Hematopoietic multipotent progenitor cell treated with erythropoietin and hydrocortisone succinate and interleukin-3 and kit ligand, for 17 days (in vitro differentiated cells): ENCODE measurements around the gene NLRC5.
"Not testable (repeated sequence)": the region's sequence is repeated elsewhere in the genome, so short reads cannot be mapped to it uniquely, and the experiment has no call there.

Experiments
- DNase-seq: peaks from one replicate; pipeline ENCODE4 v3.0.0-alpha.2; 2015; ENCODE audit warnings: low spot score

NLRC5 gene

DNA sequence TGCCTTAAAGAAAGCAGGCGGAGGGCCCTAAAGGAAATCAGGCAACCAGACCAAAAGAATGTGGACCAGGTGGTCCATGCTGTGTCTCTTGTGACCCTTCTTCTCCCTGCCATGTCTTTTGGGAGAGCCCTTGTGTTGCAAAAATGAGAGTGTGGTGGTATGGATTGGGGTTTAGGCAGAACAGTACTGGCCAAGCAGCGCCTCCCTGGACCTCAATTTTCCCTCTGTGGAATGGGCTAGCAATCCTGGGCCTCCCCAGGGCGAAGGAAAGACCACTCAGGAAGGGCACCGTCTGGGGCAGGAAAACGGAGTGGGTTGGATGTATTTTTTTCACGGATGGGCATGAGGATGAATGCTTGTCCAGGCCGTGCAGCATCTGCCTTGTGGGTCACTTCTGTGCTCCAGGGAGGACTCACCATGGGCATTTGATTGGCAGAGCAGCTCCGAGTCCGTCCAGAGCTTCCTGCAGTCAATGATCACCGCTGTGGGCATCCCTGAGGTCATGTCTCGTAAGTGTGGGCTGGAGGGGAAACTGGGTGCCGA lies 7.6 kb upstream of the NLRC5 start:
- no peak for DNase-seq

DNA sequence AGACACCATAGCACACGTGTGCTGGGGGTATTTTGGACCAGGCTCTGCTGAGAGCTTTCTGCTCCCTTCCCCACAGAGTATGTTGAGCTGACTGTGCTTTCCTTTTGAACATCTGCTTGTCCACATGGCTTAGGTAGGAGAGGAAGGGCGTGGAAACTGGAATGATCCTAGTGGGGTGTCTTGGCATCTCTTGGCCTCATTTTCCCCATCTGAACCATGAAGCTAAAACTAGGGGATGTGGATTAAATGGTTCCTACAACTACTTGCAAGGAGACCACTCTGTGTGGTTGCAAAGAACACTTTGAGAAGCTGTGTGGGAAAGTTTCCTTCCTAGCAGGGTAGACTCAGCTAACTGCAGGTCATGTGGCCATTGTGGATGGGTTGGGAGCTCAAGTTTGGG lies 6.7 kb upstream of the NLRC5 start:
- DNase-seq: no peak

DNA sequence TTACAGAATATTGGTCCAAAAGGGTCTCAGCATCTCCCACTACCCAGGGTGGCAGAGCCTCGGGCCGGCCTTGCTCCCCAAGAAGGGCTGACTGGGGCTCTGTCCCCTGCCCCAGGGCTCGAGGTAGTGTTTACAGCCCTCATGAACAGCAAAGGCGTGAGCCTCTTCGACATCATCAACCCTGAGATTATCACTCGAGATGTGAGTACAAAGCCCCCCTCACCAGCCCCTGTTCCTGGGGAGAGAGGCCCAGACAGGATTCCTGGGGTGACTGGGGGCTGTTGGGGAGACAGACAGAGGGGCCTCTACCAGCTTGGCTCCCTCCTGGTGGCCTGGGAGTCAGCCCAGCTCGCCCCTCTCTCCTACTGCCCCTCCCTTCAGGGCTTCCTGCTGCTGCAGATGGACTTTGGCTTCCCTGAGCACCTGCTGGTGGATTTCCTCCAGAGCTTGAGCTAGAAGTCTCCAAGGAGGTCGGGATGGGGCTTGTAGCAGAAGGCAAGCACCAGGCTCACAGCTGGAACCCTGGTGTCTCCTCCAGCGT lies 6.1 kb upstream of the NLRC5 start:
- no peak for DNase-seq

GRCh38 chr16:56984639-56985038 lies 4.7 kb upstream of the NLRC5 start:
- no peak for DNase-seq

- no peak for DNase-seq
Measured at GRCh38 chr16:56985288-56985961, 3.9 kb upstream of the NLRC5 start.

- no peak for DNase-seq
Measured at GRCh38 chr16:56985962-56986360, 3.4 kb upstream of the NLRC5 start.

- no peak for DNase-seq
Measured at GRCh38 chr16:56986361-56986760, 3.0 kb upstream of the NLRC5 start.

DNA sequence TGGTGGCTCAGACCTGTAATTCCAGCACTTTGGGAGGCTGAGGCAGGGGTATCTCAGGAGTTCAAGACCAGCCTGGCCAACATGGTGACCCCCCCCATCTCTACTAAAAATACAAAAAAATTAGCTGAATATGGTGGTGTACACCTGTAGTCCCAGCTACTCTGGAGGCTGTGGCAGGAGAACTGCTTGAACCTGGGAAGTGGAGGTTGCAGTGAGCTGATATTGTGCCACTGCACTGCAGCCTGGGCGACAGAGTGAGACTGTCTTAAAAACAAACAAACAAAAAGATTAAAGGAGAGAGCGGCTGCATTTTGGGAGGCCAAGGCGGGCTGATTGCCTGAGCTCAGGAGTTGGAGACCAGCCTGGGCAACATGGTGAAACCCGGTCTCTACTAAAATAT lies 2.4 kb upstream of the NLRC5 start:
- DNase-seq: not testable (repeated sequence)

- no peak for DNase-seq
Measured at GRCh38 chr16:56987692-56988091, 1.7 kb upstream of the NLRC5 start.

DNA sequence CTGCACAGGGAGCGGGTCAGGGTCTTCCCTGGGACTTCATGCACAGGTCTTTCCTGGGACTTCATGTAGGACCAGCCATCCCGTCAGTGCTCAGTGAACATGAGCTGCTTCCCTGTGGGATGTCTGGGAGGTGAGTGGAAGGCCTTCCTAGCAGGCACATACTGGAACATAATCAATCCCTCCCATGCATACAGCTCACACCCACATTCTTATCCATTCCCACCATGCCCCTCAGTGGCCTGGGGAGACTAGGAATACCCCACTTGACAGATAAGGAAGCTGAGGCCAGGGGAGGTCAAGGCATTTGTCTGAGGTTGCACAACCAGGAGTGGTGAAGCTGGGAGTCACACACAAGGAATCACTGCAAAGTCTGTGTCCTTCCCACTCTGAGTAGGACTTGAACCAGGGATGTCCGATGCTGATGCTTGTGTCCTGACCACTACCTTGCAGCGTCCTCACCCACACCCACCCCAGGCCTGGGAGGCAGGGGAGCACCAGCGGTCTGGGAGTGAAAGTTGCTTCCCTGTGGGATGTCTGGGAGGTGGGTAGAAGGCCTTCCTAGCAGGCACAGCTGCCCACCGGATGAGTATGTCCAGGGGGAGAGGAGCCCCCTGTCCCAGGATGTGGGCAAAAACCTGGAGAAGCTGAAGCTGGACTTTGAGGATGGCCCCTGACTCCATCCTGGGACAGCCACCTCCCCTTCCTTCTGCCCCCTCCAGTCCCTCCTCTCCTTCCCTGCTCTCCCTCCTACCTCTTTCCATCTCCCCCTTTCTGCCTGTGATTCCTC lies 1.0 kb upstream of the NLRC5 start:
- DNase-seq: peak; percentile 14

DNA sequence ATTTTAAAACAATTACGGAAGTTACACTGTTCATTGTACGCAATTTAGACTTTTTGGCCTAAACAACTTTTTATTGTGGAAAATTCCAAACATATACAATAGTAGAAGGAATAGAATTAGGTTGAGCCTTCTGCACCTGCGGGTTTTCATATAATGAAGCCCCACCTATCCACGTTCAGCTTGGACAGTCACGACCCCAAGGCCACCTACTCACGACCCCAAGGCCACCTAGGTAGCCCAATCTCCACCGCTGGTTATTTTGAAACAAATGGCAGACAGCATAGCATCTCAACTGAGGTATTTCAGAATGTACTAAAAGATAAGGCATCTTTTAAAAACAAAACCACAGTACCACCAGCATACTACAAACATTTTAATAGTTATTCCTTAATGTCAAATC lies 631 bp downstream of the NLRC5 start:
- DNase-seq: no peak

DNA sequence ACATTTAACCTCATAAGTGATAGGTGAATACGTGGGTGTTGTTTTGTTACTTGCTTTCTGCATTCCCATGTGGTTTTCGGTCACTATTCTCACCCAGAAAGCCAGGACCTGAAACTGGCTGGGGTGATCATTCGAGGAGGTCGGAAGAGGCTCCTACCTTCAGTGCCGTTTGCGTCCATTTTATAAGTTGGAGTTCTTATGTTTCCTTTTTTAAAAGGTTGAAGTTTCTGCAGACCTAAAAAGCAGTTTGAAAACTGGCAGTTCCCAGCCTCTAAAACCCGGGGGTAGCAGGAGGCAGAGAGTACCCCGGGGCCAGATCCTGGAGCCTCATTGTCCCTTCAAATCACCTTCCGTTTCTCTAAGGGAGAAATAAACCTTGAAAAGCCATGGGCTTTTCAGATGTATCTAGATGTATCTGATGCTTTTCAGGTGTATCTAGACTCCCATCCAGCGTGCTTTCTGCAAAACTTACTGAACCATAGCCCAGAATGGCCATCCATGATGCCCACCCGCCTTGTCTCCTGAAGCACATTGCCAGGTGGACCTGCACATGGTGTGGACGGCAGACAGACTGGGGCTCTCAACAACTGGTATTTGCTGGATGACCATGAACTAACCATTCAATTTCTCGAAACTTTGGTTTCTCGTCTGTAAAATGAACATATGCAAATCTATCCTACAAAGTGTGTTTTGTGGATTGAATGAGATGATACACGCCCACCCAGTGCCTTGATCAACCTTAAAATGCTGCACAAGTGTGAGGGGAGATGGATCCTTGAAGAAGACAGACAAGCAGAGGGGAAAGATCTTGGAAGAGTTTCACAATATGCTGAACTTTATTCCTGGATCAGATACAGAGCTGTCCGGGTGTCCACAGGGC lies 1.3 kb downstream of the NLRC5 start:
- DNase-seq: no peak

- not testable (repeated sequence) for DNase-seq
Measured at GRCh38 chr16:56992431-56992830, 3.1 kb downstream of the NLRC5 start.

- no peak for DNase-seq
Measured at GRCh38 chr16:56993204-56993603, 3.8 kb downstream of the NLRC5 start.

DNA sequence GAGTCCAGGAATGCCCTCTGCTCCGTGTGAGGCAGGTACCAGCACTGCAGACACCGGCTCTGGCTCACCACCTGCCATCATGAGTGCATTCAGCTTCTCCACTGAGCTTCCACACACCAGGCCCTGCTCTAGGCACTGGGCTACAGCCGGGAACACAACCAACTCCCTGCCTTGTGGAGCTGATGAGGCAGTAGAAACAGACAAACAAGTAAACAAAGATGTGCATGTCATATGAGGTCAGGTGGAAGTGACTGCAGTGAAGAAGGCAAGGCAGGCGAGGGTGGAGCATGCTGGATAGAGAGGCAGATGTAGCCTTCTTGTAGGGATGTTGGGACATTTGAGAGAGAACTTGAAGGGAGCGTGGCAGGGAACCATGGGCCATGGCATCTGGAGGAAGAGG lies 5.0 kb downstream of the NLRC5 start:
- DNase-seq: no peak

DNA sequence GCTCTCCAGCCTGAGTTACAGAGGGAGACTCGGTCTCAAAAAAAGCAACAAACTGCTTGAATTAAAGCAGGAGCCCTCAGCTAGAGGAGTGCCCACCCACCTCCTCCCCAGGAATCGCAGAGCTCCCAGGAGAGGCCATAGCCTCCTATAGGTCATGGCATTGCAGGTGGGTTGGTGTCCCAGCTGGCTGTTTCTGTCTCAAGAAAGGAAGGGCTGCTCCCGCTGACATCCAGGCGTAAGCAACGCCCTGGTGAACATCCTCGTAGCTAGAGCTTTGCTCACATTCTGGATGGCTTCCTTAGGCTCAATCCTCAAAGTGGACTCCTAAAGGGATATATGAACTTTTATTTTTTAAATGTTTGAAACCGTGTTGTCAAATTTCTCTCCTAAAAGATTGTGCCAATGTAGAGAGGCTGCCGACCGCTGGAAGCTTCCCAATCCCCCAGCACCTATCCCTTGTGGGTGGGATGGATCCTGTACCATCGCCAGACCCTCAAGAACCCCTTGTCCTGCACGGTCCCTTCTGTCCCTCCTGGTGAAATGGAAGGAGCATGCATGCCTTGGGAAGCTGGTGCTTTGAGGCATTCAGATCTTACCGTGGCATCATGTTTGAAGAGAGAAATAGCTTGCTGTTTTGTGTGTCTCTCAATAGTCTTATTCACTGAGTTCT lies 5.9 kb downstream of the NLRC5 start:
- DNase-seq: no peak

DNA sequence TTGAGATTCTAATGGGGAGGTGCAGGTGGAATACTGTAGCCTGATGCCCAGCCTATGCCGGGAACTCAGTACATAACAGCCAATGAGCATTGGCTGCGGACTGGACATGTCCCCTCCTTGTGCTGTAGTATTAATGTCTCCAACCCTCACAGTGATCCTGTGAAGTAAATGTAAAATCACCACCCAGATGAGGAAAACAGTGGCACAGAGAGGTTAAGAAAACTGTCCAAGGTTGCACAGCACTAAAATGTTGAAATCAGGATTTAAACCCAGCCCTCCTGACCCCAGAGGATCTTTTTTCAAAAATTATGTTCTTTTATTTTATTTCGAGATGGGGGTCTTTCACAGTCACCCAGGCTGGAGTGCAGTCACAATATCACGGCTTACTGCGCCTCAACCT lies 7.9 kb downstream of the NLRC5 start:
- no peak for DNase-seq

DNA sequence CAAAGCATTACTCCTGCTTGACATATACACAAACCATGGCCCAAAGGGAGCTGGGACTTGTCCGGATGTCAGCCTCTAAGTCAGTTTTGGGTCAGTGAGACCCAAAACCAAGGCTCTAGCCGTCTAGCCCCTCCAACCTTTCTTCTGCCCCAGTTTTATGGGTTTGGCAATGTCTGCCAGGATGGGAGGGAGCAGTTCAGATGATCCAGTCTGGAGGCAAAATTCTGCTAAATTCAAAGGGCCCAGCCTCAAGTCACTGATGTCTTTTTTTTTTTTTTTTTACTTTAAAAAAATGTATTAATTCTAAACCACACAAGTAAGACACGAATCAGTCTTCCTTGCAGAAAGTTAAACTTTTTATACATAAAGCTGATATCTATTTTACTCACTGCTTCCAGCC lies 8.6 kb downstream of the NLRC5 start:
- no peak for DNase-seq

DNA sequence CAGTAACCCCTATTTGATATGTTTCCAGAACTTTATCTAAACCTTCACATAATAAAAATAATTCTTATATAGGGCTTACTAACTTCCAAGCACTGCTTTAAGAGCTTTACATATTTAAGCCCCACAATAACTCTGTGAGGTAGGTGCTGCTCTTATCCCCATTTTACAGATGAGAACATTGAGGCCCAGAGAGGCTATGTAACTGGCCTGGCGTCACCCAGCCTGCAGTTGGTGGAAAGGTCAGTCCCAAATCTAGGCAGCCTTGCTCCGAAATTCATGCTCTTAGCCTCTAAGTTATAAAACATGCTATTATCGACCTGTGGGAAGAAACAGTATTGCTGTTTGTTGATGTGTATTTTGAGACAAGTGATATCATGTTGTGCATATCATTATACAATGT lies 9.0 kb downstream of the NLRC5 start:
- DNase-seq: no peak

DNA sequence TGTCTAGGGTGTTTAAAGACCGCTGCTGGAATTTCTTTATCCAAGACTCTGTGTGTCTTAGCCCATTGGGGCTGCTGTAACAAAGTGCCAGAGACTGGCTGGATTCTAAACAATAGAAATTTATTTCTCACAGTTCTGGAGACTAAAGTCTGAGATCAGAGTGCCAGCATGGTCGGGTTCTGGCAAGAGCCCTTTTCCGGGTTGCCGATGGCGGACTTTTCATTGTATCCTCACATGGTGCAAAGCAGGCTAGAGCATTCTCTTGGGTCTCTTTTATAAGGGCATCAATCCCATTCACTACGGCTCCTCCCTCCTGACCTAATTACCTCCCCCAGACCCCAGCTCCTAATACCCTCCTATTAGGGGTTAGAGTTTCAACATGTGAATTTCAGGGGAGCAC lies 9.5 kb downstream of the NLRC5 start:
- DNase-seq: no peak

GRCh38 chr16:56999409-57000270 lies 10.3 kb downstream of the NLRC5 start:
- no peak for DNase-seq
